Smooth muscle cell (in vitro differentiated cells): Measurements from ENCODE around the gene ANKRD45. TPM values are rescaled to one million over a fixed set of nuclear protein-coding genes. Genes with fewer than 3 reads are reported as not detected.

Source experiments
- DNase-seq: peaks from one replicate; lab custom pipeline; 2025; ENCODE audit not compliant: unreplicated experiment; lab: John Stamatoyannopoulos, UW
- H2AFZ ChIP-seq: fragments of 200-600 bp; sonication (generic); 2 replicates; pipeline ENCODE4 v1.6.0; 2016; ENCODE audit warnings: antibody characterized with exemption, low read depth, mild to moderate bottlenecking
- H3F3A ChIP-seq: fragments of 200-600 bp; sonication (generic); 2 replicates; pipeline ENCODE4 v1.6.0; 2017; ENCODE audit warnings: antibody characterized with exemption, low read depth
- H3K27ac ChIP-seq: fragments of 200-600 bp; sonication (generic); 2 replicates; pipeline ENCODE4 v1.5.1; 2016; ENCODE audit warnings: low read depth, mild to moderate bottlenecking
- H3K27me3 ChIP-seq: fragments of 200-600 bp; sonication (generic); 2 replicates; pipeline ENCODE4 v1.6.1; 2016; ENCODE audit warnings: low read depth, mild to moderate bottlenecking
- H3K36me3 ChIP-seq: fragments of 200-600 bp; sonication (generic); 2 replicates; pipeline ENCODE4 v1.5.1; 2016; ENCODE audit warnings: low read depth
- H3K4me1 ChIP-seq: fragments of 200-600 bp; sonication (generic); 2 replicates; pipeline ENCODE4 v1.5.1; 2016; ENCODE audit warnings: low read depth
- H3K4me2 ChIP-seq: fragments of 200-600 bp; sonication (generic); 2 replicates; pipeline ENCODE4 v1.6.0; 2016; ENCODE audit warnings: mild to moderate bottlenecking
- H3K4me3 ChIP-seq: fragments of 200-600 bp; sonication (generic); 2 replicates; pipeline ENCODE4 v1.5.1; 2016; ENCODE audit warnings: mild to moderate bottlenecking
- H3K79me2 ChIP-seq: fragments of 200-600 bp; sonication (generic); 2 replicates; pipeline ENCODE4 v1.6.0; 2016; ENCODE audit warnings: low read depth, mild to moderate bottlenecking
- H3K9ac ChIP-seq: fragments of 200-600 bp; sonication (generic); 2 replicates; pipeline ENCODE4 v1.6.0; 2016; ENCODE audit warnings: low read depth
- H3K9me3 ChIP-seq: fragments of 200-600 bp; sonication (generic); replicated peaks from 2 replicates; pipeline ENCODE4 v1.5.1; 2016; ENCODE audit warnings: low read depth
- H4K20me1 ChIP-seq: fragments of 200-600 bp; sonication (generic); 2 replicates; pipeline ENCODE4 v1.6.0; 2016; ENCODE audit warnings: low read depth
- WGBS: methylation state at CpG from one replicate; pipeline ENCODE4 v1.1.7; 2016; ENCODE audit warnings: low lambda C conversion rate; 5-methylcytosine and 5-hydroxymethylcytosine counted together
- polyA plus RNA-seq: library from polyadenylated mRNA; unstranded; fragments of >200 nt; fragmentation: Nextera tagmentation; extraction: Ambion mirVana; gene quantifications from 2 replicates; pipeline ENCODE4 v1.2.1, GENCODE V29; 2016
- total RNA-seq: library from RNA; depleted of rRNA; stranded (reverse); fragments of >200 nt; gene quantifications from 2 replicates; pipeline ENCODE4 v1.2.3, GENCODE V29; 2014
- TF ChIP-seq, protein P1 (sequence below): fragments of 200-600 bp; sonication (generic); IDR thresholded peaks from 2 replicates; pipeline ENCODE4 v1.5.1; 2017; ENCODE audit warnings: borderline replicate concordance, mild to moderate bottlenecking, antibody characterized with exemption; ENCODE audit not compliant: insufficient read depth, poor library complexity, severe bottlenecking

Gene ANKRD45
- total and polyA plus RNA-seq, 2 experiments from 2014 or later = 0.72 to 1.8 TPM

DNA sequence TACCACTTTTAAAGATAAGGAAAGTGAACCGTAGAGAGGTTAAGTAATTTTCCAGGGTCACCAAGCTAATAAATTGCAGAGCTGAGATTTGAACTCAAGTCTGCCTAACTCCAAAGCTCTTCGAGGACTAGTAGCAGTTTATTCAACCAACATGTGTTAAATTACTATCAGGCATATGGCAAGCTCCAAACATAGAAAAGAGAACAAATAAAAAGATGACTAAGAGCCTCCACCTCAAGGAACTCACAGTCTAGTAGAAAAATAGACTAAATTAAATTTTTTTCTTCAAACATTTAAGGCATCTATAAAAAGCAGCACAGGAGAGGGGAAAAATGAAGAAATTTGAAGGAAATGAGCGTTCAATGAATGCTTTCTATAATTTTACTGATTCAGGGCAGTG is 89.0 kb downstream of the ANKRD45 start:
- no peak overlapping the region for H3K4me2 ChIP-seq
- WGBS = 71% methylated on average over 3 of the region's 3 CpGs
- TF ChIP-seq, protein P1, sequence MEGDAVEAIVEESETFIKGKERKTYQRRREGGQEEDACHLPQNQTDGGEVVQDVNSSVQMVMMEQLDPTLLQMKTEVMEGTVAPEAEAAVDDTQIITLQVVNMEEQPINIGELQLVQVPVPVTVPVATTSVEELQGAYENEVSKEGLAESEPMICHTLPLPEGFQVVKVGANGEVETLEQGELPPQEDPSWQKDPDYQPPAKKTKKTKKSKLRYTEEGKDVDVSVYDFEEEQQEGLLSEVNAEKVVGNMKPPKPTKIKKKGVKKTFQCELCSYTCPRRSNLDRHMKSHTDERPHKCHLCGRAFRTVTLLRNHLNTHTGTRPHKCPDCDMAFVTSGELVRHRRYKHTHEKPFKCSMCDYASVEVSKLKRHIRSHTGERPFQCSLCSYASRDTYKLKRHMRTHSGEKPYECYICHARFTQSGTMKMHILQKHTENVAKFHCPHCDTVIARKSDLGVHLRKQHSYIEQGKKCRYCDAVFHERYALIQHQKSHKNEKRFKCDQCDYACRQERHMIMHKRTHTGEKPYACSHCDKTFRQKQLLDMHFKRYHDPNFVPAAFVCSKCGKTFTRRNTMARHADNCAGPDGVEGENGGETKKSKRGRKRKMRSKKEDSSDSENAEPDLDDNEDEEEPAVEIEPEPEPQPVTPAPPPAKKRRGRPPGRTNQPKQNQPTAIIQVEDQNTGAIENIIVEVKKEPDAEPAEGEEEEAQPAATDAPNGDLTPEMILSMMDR = no peak
- H2AFZ ChIP-seq = no peak overlapping the region
- H3K9me3 ChIP-seq = no peaks in the 10 kb centered on the region
- DNase-seq = no peak
- H3K27me3 ChIP-seq = no peaks in the 10 kb centered on the region
- no peak overlapping the region for H3K27ac ChIP-seq
- H3K79me2 ChIP-seq = no peaks in the 10 kb centered on the region
- no peaks in the 10 kb centered on the region for H3K4me1 ChIP-seq
- no peak overlapping the region for H3K4me3 ChIP-seq
- no peaks in the 10 kb centered on the region for H3K36me3 ChIP-seq
- H3F3A ChIP-seq = no peaks in the 10 kb centered on the region
- H4K20me1 ChIP-seq = no peaks in the 10 kb centered on the region
- no peak overlapping the region for H3K9ac ChIP-seq

DNA sequence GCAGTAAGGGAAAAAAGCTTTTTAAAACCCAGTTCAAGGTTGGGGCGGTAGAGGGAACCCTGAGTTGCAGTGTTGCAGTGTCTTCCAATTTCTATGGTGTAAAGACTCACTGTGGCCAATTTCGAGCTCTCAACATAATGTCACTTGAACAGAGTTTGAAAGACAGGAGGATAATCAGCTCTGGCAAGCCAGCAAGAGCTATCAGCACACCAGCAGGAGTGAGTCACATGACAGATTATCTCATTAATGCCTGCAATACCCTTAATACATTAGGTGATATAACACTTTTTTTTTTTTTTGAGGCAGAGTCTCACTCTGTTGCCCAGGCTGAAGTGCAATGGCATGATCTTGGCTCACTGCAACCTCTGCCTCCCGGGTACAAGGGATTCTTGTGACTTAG is 89.6 kb downstream of the ANKRD45 start:
- Histone ChIP-seq H3K9me3 (no peaks in the 10 kb centered on the region), H3K79me2 (no peaks in the 10 kb centered on the region), H3K36me3 (no peaks in the 10 kb centered on the region), H3K27ac (no peak overlapping the region), H3K4me3 (no peak overlapping the region), H3F3A (no peaks in the 10 kb centered on the region), H3K9ac (no peak overlapping the region), H3K4me2 (no peak overlapping the region), H3K27me3 (no peaks in the 10 kb centered on the region), H2AFZ (no peak overlapping the region), H3K4me1 (no peaks in the 10 kb centered on the region), H4K20me1 (no peaks in the 10 kb centered on the region)
- DNase-seq = no peak
- TF ChIP-seq, protein P1 = no peak
- WGBS = 96% methylated on average over 3 of the region's 3 CpGs

DNA sequence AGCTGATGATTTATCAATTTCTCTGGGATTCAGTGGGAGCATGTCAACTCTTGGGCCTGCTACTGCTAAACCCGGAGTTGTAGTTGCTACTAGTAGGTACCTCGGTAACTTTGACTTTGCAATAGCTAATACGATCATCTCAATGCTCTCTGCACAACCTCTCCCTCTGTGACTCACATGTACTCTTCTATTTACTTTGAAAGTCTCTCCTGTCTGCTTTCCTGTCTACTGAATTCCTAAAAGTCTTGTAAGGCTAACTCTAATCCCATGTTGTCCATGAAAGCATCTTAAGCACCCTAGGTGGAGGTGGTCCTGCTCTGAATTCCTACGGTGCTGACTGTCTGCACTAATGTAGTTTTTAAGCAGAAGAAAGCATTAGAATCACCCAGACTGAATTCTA is 96.1 kb downstream of the ANKRD45 start:
- no peaks in the 10 kb centered on the region for H3F3A ChIP-seq
- DNase-seq = no peak
- H3K9ac ChIP-seq = no peak overlapping the region
- H3K79me2 ChIP-seq = no peaks in the 10 kb centered on the region
- H3K4me3 ChIP-seq = no peak overlapping the region
- no peak overlapping the region for H2AFZ ChIP-seq
- H3K27ac ChIP-seq = no peak overlapping the region
- 80% methylated on average over 4 of the region's 4 CpGs for WGBS
- TF ChIP-seq, protein P1 = no peak
- no peaks in the 10 kb centered on the region for H4K20me1 ChIP-seq
- no peaks in the 10 kb centered on the region for H3K27me3 ChIP-seq
- H3K4me1 ChIP-seq = no peaks in the 10 kb centered on the region
- H3K36me3 ChIP-seq = no peaks in the 10 kb centered on the region
- no peak overlapping the region for H3K4me2 ChIP-seq
- H3K9me3 ChIP-seq = no peaks in the 10 kb centered on the region

DNA sequence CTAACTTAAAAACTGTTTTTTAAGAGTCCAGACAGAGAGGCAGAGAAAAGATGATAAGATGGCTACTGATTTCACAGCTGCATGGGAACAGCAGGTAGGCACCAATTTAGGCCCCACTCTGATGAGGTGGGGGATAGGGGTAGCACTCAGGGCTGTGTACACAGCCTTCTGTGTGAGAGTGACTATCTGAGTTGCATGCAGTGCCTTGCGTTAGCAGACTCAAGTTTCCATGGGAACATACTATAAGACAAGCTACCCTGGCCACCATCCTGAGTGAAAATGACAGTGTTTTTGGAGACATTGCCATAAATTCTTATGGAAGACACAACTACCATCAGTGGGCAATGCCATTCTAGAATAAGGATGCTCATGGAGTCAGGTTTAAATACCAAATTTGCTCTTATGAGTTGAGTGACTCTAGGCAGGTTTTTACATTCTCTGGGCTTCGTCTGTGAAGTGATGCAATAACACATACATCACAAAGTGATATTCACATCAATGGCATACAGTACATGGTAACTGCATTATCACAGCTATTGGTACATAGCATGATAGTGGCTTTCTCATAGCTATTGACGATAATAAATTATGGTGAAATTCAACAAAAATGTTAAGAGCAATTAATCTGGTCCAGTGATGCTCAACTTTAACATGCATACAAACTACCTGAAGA is 97.3 kb downstream of the ANKRD45 start:
- Histone ChIP-seq H3K9me3 (no peaks in the 10 kb centered on the region), H3F3A (no peaks in the 10 kb centered on the region), H3K4me2 (no peak overlapping the region), H3K4me1 (no peaks in the 10 kb centered on the region), H3K27me3 (no peaks in the 10 kb centered on the region), H3K4me3 (no peak overlapping the region), H3K27ac (no peak overlapping the region), H3K79me2 (no peaks in the 10 kb centered on the region), H3K9ac (no peak overlapping the region), H4K20me1 (no peaks in the 10 kb centered on the region), H2AFZ (no peak overlapping the region), H3K36me3 (no peaks in the 10 kb centered on the region)
- TF ChIP-seq, protein P1 = no peak
- 93% methylated on average over 3 of the region's 3 CpGs for WGBS
- no peak for DNase-seq
